Neural progenitor cell (in vitro differentiated cells): Measurements from ENCODE around the gene FBXL17. TPM values are rescaled to one million over a fixed set of nuclear protein-coding genes. Genes with fewer than 3 reads are reported as not detected.

ENCODE experiments used
- DNase-seq: peaks from one replicate; pipeline ENCODE4 v3.0.0-alpha.2; 2016; ENCODE audit warnings: low spot score
- H2AFZ ChIP-seq: fragments of 200-600 bp; sonication (generic); replicated peaks from 2 replicates; pipeline ENCODE4 v1.6.1; 2016; ENCODE audit warnings: antibody characterized with exemption
- H3F3A ChIP-seq: fragments of 200-600 bp; sonication (generic); 2 replicates; pipeline ENCODE4 v1.6.1; 2016; ENCODE audit warnings: antibody characterized with exemption, low read depth
- H3K27ac ChIP-seq: fragments of 200-600 bp; sonication (generic); 2 replicates; pipeline ENCODE4 v1.5.1; 2016; ENCODE audit warnings: mild to moderate bottlenecking
- H3K27me3 ChIP-seq: fragments of 200-600 bp; sonication (generic); 2 replicates; pipeline ENCODE4 v1.6.1; 2016; ENCODE audit warnings: mild to moderate bottlenecking, moderate library complexity
- H3K36me3 ChIP-seq: fragments of 200-600 bp; sonication (generic); 2 replicates; pipeline ENCODE4 v1.5.1; 2016
- H3K4me1 ChIP-seq: fragments of 200-600 bp; sonication (generic); 2 replicates; pipeline ENCODE4 v1.6.1; 2016; ENCODE audit warnings: mixed run types
- H3K4me2 ChIP-seq: fragments of 200-600 bp; sonication (generic); 2 replicates; pipeline ENCODE4 v1.6.1; 2016
- H3K4me3 ChIP-seq: fragments of 200-600 bp; sonication (generic); 2 replicates; pipeline ENCODE4 v1.5.1; 2016
- H3K79me2 ChIP-seq: fragments of 200-600 bp; sonication (generic); 2 replicates; pipeline ENCODE4 v1.6.1; 2016; ENCODE audit warnings: low read depth
- H3K9ac ChIP-seq: fragments of 200-600 bp; sonication (generic); 2 replicates; pipeline ENCODE4 v1.6.1; 2016
- H3K9me3 ChIP-seq: fragments of 200-600 bp; sonication (generic); 2 replicates; pipeline ENCODE4 v1.5.1; 2016; ENCODE audit warnings: low read depth
- H4K20me1 ChIP-seq: fragments of 200-600 bp; sonication (generic); 2 replicates; pipeline ENCODE4 v1.6.1; 2016; ENCODE audit warnings: low read depth
- H3K27ac Mint-ChIP-seq: 3 replicates; pipeline ENCODE4 v1.8.0; 2021; ENCODE audit warnings: mixed read lengths
- H3K27me3 Mint-ChIP-seq: 2 replicates; pipeline ENCODE4 v1.8.0; 2022; ENCODE audit warnings: low read depth, mild to moderate bottlenecking, inconsistent platforms, moderate library complexity, mixed read lengths; ENCODE audit not compliant: insufficient read depth
- H3K36me3 Mint-ChIP-seq: 3 replicates; pipeline ENCODE4 v1.8.0; 2021; ENCODE audit warnings: mixed read lengths
- H3K4me1 Mint-ChIP-seq: 3 replicates; pipeline ENCODE4 v1.8.0; 2021; ENCODE audit warnings: mixed read lengths
- H3K4me3 Mint-ChIP-seq: 3 replicates; pipeline ENCODE4 v1.8.0; 2021; ENCODE audit warnings: mild to moderate bottlenecking, moderate library complexity, mixed read lengths
- H3K9me3 Mint-ChIP-seq: 3 replicates; pipeline ENCODE4 v1.8.0; 2020; ENCODE audit warnings: mixed read lengths
- CTCF ChIP-seq: fragments of 200-600 bp; sonication (generic); IDR thresholded peaks from 2 replicates; pipeline ENCODE4 v1.5.1; 2017; ENCODE audit warnings: antibody characterized with exemption, mild to moderate bottlenecking
- EZH2 ChIP-seq: fragments of 200-600 bp; sonication (generic); IDR thresholded peaks from 2 replicates; pipeline ENCODE4 v1.6.1; 2017; ENCODE audit warnings: antibody characterized with exemption, mild to moderate bottlenecking, moderate library complexity
- EZH2phosphoT487 ChIP-seq: fragments of 200-600 bp; sonication (generic); IDR thresholded peaks from 2 replicates; pipeline ENCODE4 v1.6.1; 2017; ENCODE audit warnings: antibody characterized with exemption
- total RNA-seq: library from RNA; depleted of rRNA; stranded (reverse); fragments of >200 nt; gene quantifications from 2 replicates; pipeline ENCODE4 v1.2.3, GENCODE V29; 2015; ENCODE audit warnings: low replicate concordance

Gene FBXL17
- total RNA-seq, 1 donor from 2014 or later = 7.6 TPM

- no peaks in the 10 kb centered on the region for H3K27me3 ChIP-seq
- H3K4me1 Mint-ChIP-seq = peaks cover 7% of the 10 kb centered on the region
- H3K9me3 Mint-ChIP-seq = no peaks in the 10 kb centered on the region
- H3K9me3 ChIP-seq = no peaks in the 10 kb centered on the region
- H3K9ac ChIP-seq = no peak overlapping the region
- H3K79me2 ChIP-seq = no peaks in the 10 kb centered on the region
- H3K4me3 Mint-ChIP-seq = no peak overlapping the region
- H3K36me3 Mint-ChIP-seq = no peaks in the 10 kb centered on the region
- H3K4me1 ChIP-seq = peaks cover 11% of the 10 kb centered on the region
- peak overlapping the region; percentile 5 for H3K4me2 ChIP-seq
- no peak overlapping the region for H3K4me3 ChIP-seq
- no peaks in the 10 kb centered on the region for H3F3A ChIP-seq
- no peak for TF ChIP-seq EZH2
- no peak for TF ChIP-seq CTCF
- TF ChIP-seq EZH2phosphoT487 = no peak
- H2AFZ ChIP-seq = peak overlapping the region; percentile 75
- no peak overlapping the region for H3K27ac Mint-ChIP-seq
- no peaks in the 10 kb centered on the region for H3K36me3 ChIP-seq
- DNase-seq = no peak
- no peaks in the 10 kb centered on the region for H4K20me1 ChIP-seq
- H3K27me3 Mint-ChIP-seq = no peaks in the 10 kb centered on the region
- no peak overlapping the region for H3K27ac ChIP-seq
These were observed 384.4 kb downstream of the FBXL17 start for GRCh38 chr5:107997338-107997980.

- Histone ChIP-seq H3K9ac (no peak overlapping the region), H4K20me1 (no peaks in the 10 kb centered on the region), H3K9me3 (no peaks in the 10 kb centered on the region), H2AFZ (no peak overlapping the region), H3K4me3 (no peak overlapping the region), H3K27ac (no peak overlapping the region), H3K4me1 (peaks cover 11% of the 10 kb centered on the region), H3K27me3 (no peaks in the 10 kb centered on the region), H3K4me2 (no peak overlapping the region), H3K36me3 (no peaks in the 10 kb centered on the region), H3K79me2 (no peaks in the 10 kb centered on the region), H3F3A (no peaks in the 10 kb centered on the region)
- H3K27me3 Mint-ChIP-seq = no peaks in the 10 kb centered on the region
- no peaks in the 10 kb centered on the region for H3K9me3 Mint-ChIP-seq
- H3K4me3 Mint-ChIP-seq = no peak overlapping the region
- DNase-seq = no peak
- no peak overlapping the region for H3K27ac Mint-ChIP-seq
- H3K4me1 Mint-ChIP-seq = peaks cover 7% of the 10 kb centered on the region
- TF ChIP-seq EZH2phosphoT487 (no peak), CTCF (no peak), EZH2 (no peak)
- no peaks in the 10 kb centered on the region for H3K36me3 Mint-ChIP-seq
These were observed 388.6 kb downstream of the FBXL17 start for GRCh38 chr5:107993341-107993740.

GRCh38 chr5:107990881-107991810 lies 390.8 kb downstream of the FBXL17 start:
- no peak overlapping the region for H3K4me3 ChIP-seq
- H3K27ac Mint-ChIP-seq = no peak overlapping the region
- H3K4me1 Mint-ChIP-seq = no peaks in the 10 kb centered on the region
- H3K27me3 Mint-ChIP-seq = no peaks in the 10 kb centered on the region
- no peak overlapping the region for H3K27ac ChIP-seq
- H2AFZ ChIP-seq = peak overlapping the region; percentile 38
- no peak for TF ChIP-seq CTCF
- no peak for TF ChIP-seq EZH2
- TF ChIP-seq EZH2phosphoT487 = no peak
- no peaks in the 10 kb centered on the region for H3K9me3 ChIP-seq
- H4K20me1 ChIP-seq = no peaks in the 10 kb centered on the region
- H3K27me3 ChIP-seq = no peaks in the 10 kb centered on the region
- no peak overlapping the region for H3K9ac ChIP-seq
- H3K9me3 Mint-ChIP-seq = no peaks in the 10 kb centered on the region
- H3K36me3 Mint-ChIP-seq = no peaks in the 10 kb centered on the region
- no peaks in the 10 kb centered on the region for H3K4me1 ChIP-seq
- H3K36me3 ChIP-seq = no peaks in the 10 kb centered on the region
- no peaks in the 10 kb centered on the region for H3K79me2 ChIP-seq
- no peak for DNase-seq
- no peaks in the 10 kb centered on the region for H3F3A ChIP-seq
- H3K4me3 Mint-ChIP-seq = no peak overlapping the region
- H3K4me2 ChIP-seq = no peak overlapping the region
